Loucy (cell line): ENCODE data around the gene C14orf180.

Source experiments
- H2AFZ ChIP-seq: fragments of 200-600 bp; sonication (generic); 2 replicates; pipeline ENCODE4 v1.6.0; 2016; ENCODE audit warnings: antibody characterized with exemption, mild to moderate bottlenecking, low read length, moderate library complexity
- H3F3A ChIP-seq: fragments of 200-600 bp; 2 replicates; pipeline ENCODE4 v1.6.0; 2016; ENCODE audit warnings: antibody characterized with exemption, low read depth, mild to moderate bottlenecking
- H3K27me3 ChIP-seq: fragments of 200-600 bp; sonication (generic); 2 replicates; pipeline ENCODE4 v1.6.1; 2014; ENCODE audit warnings: low read length, mild to moderate bottlenecking; ENCODE audit not compliant: insufficient read depth, poor library complexity, severe bottlenecking
- H3K36me3 ChIP-seq: fragments of 200-600 bp; sonication (generic); 2 replicates; pipeline ENCODE4 v1.6.1; 2016; ENCODE audit warnings: low read length; ENCODE audit not compliant: insufficient read depth
- H3K4me1 ChIP-seq: fragments of 200-600 bp; sonication (generic); 2 replicates; pipeline ENCODE4 v1.5.1; 2014; ENCODE audit warnings: low read length, mild to moderate bottlenecking; ENCODE audit not compliant: insufficient read depth, poor library complexity, severe bottlenecking
- H3K4me2 ChIP-seq: fragments of 200-600 bp; sonication (generic); 2 replicates; pipeline ENCODE4 v1.6.0; 2014; ENCODE audit warnings: antibody characterized with exemption, low read length, low read depth, mild to moderate bottlenecking; ENCODE audit not compliant: poor library complexity, severe bottlenecking
- H3K4me3 ChIP-seq: fragments of 200-600 bp; sonication (generic); 2 replicates; pipeline ENCODE4 v1.5.1; 2014; ENCODE audit warnings: low read length, mild to moderate bottlenecking, mixed read lengths; ENCODE audit not compliant: poor library complexity, severe bottlenecking
- H3K79me2 ChIP-seq: fragments of 200-600 bp; sonication (generic); 2 replicates; pipeline ENCODE4 v1.6.1; 2014; ENCODE audit warnings: low read length; ENCODE audit not compliant: insufficient read depth
- H3K9ac ChIP-seq: fragments of 200-600 bp; sonication (generic); 2 replicates; pipeline ENCODE4 v1.6.0; 2014; ENCODE audit warnings: mild to moderate bottlenecking, low read depth, low read length, moderate library complexity; ENCODE audit not compliant: poor library complexity, severe bottlenecking
- H3K9me2 ChIP-seq: fragments of 200-600 bp; sonication (generic); replicated peaks from 2 replicates; pipeline ENCODE4 v1.6.1; 2016; ENCODE audit warnings: low read depth, low read length, mixed read lengths
- H3K9me3 ChIP-seq: fragments of 200-600 bp; sonication (generic); 2 replicates; pipeline ENCODE4 v1.6.1; 2014; ENCODE audit warnings: mild to moderate bottlenecking, antibody characterized with exemption, low read length, low read depth; ENCODE audit not compliant: insufficient read depth
- H4K20me1 ChIP-seq: fragments of 200-600 bp; sonication (generic); 2 replicates; pipeline ENCODE4 v1.6.0; 2014; ENCODE audit warnings: antibody characterized with exemption, low read length, mild to moderate bottlenecking; ENCODE audit not compliant: insufficient read depth, poor library complexity, severe bottlenecking
- EZH2phosphoT487 ChIP-seq: fragments of 200-600 bp; IDR thresholded peaks from 2 replicates; pipeline ENCODE4 v1.6.1; 2018; ENCODE audit warnings: antibody characterized with exemption, mild to moderate bottlenecking, moderate library complexity, borderline replicate concordance
- TF ChIP-seq, protein P1 (sequence below): fragments of 200-600 bp; sonication (generic); conservative IDR thresholded peaks from 2 replicates; pipeline ENCODE4 v1.5.1; 2014; ENCODE audit warnings: mild to moderate bottlenecking, antibody characterized with exemption, low read length

The C14orf180 gene

DNA sequence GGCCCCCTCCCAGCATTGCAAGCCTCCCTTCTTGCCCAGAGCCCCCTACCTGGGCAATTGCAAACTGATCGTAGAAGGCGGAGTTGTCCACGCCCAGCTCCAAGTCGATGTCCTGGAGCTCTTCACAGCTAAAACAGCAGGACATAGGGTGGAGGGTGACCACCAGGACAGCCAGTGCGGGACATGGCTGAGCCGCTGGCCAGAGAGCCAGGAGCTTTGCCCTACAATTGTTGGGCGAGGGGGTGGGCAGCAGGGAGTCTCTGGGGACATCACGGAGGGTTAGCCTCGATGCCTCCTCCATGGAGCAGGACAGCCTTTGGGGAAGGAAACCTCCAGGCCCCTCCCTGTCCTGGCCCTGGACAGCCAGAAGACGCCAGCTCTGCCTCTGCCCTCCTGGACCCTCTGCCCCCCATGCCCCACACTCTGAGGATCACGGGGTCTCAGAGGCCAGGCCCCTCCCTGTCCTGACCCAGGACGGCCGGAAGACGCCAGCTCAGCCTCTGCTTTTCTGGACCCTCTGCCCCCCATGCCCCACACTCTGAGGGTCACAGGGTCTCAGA lies 15.6 kb downstream of the C14orf180 start:
- no peaks in the 10 kb centered on the region for H3K9me2 ChIP-seq
- H3K9ac ChIP-seq = no peak overlapping the region
- H3F3A ChIP-seq = no peaks in the 10 kb centered on the region
- no peak for TF ChIP-seq EZH2phosphoT487
- TF ChIP-seq, protein P1, sequence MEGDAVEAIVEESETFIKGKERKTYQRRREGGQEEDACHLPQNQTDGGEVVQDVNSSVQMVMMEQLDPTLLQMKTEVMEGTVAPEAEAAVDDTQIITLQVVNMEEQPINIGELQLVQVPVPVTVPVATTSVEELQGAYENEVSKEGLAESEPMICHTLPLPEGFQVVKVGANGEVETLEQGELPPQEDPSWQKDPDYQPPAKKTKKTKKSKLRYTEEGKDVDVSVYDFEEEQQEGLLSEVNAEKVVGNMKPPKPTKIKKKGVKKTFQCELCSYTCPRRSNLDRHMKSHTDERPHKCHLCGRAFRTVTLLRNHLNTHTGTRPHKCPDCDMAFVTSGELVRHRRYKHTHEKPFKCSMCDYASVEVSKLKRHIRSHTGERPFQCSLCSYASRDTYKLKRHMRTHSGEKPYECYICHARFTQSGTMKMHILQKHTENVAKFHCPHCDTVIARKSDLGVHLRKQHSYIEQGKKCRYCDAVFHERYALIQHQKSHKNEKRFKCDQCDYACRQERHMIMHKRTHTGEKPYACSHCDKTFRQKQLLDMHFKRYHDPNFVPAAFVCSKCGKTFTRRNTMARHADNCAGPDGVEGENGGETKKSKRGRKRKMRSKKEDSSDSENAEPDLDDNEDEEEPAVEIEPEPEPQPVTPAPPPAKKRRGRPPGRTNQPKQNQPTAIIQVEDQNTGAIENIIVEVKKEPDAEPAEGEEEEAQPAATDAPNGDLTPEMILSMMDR = no peak
- H4K20me1 ChIP-seq = no peaks in the 10 kb centered on the region
- H3K36me3 ChIP-seq = no peaks in the 10 kb centered on the region
- no peaks in the 10 kb centered on the region for H3K4me1 ChIP-seq
- H3K27me3 ChIP-seq = no peaks in the 10 kb centered on the region
- no peak overlapping the region for H3K4me2 ChIP-seq
- H3K9me3 ChIP-seq = no peaks in the 10 kb centered on the region
- H3K79me2 ChIP-seq = no peaks in the 10 kb centered on the region
- H2AFZ ChIP-seq = no peak overlapping the region
- no peak overlapping the region for H3K4me3 ChIP-seq

DNA sequence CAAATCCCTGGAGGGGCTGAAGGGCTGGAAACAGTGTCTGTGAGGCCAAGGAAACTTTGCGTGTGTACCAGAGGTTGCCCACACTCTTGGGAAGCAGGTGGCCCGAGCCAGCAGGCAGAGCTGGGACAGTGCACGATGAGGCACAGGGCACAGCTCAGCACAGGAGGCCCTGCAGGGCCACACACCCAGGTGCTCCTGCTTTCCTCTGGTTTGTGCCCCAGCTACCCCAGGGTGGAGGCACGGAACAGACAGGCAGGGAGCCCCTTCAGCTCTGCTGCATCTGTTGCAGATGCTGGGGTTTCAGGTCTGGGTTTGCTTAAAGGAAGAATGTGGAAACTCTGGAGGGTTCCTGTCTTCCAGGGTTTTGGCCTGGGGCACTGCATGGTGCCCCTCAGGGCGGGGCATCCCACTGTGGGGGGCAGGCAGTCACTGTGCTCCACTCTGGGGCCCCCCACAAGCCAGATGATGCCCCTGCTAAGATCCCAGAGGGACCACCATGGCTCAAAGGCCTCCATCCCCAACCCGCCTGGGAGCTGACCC lies 16.4 kb downstream of the C14orf180 start:
- no peak for TF ChIP-seq EZH2phosphoT487
- TF ChIP-seq, protein P1 = no peak
- no peaks in the 10 kb centered on the region for H3K4me1 ChIP-seq
- no peaks in the 10 kb centered on the region for H3K36me3 ChIP-seq
- no peaks in the 10 kb centered on the region for H3K79me2 ChIP-seq
- H3K9me3 ChIP-seq = no peaks in the 10 kb centered on the region
- H3K27me3 ChIP-seq = no peaks in the 10 kb centered on the region
- no peaks in the 10 kb centered on the region for H3K9me2 ChIP-seq
- no peak overlapping the region for H3K9ac ChIP-seq
- H4K20me1 ChIP-seq = no peaks in the 10 kb centered on the region
- H2AFZ ChIP-seq = no peak overlapping the region
- H3F3A ChIP-seq = no peaks in the 10 kb centered on the region
- no peak overlapping the region for H3K4me3 ChIP-seq
- H3K4me2 ChIP-seq = no peak overlapping the region

DNA sequence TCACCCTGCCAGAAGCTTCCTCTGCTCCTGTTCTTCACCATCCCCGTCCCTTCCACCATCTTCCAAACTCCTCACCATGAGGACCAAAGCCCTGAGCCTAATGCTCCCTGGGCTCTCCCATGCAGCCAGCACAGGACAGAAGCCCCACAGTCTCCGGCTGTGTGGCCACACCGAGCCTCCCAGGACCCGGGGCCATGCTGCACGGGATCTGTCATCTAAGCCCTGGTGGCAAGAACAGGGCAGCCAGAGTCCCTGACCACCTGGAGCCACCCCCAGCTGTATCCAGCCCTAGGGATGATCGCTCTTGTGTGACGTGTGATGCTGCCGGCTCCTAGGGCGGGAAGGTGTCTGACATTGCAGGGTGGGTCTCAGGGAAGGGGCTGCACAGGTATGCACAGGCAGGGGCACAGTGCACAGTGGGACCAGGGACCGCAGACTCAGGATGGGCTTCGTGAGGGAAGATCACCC lies 16.9 kb downstream of the C14orf180 start:
- H3K27me3 ChIP-seq = no peaks in the 10 kb centered on the region
- H3K36me3 ChIP-seq = no peaks in the 10 kb centered on the region

More for the DNA sequence above, 16.9 kb downstream of the C14orf180 start:
- no peaks in the 10 kb centered on the region for H3K79me2 ChIP-seq
- no peak overlapping the region for H3K9ac ChIP-seq
- H3K4me3 ChIP-seq = no peak overlapping the region
- no peaks in the 10 kb centered on the region for H3F3A ChIP-seq
- no peak overlapping the region for H2AFZ ChIP-seq
- no peaks in the 10 kb centered on the region for H3K9me2 ChIP-seq
- no peaks in the 10 kb centered on the region for H3K9me3 ChIP-seq
- no peaks in the 10 kb centered on the region for H4K20me1 ChIP-seq
- no peaks in the 10 kb centered on the region for H3K4me1 ChIP-seq
- TF ChIP-seq, protein P1 = no peak
- no peak for TF ChIP-seq EZH2phosphoT487
- H3K4me2 ChIP-seq = no peak overlapping the region
